Measurements from ENCODE around the gene DAAM2.

Gene DAAM2

DNA sequence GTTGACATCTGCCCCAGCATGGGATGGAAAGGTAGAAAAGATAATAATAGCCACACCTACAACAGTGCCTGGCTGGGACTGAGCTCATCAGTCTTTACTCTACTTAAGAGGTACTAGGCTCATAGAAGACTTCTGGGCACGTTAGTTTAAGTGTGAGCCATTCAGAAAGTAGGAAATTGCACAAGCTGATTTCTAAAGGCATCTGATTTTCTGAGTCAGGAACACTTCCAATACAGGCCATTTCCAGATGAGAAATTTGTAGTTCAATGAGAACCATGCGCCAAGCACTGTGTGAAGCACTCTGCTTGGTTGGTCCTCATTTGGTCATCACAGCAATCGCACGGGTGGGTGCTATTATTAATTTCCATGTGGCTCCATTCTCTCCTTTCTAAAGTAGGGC is 99.8 kb downstream of the DAAM2 start:
- no peak for DNase-seq

DNA sequence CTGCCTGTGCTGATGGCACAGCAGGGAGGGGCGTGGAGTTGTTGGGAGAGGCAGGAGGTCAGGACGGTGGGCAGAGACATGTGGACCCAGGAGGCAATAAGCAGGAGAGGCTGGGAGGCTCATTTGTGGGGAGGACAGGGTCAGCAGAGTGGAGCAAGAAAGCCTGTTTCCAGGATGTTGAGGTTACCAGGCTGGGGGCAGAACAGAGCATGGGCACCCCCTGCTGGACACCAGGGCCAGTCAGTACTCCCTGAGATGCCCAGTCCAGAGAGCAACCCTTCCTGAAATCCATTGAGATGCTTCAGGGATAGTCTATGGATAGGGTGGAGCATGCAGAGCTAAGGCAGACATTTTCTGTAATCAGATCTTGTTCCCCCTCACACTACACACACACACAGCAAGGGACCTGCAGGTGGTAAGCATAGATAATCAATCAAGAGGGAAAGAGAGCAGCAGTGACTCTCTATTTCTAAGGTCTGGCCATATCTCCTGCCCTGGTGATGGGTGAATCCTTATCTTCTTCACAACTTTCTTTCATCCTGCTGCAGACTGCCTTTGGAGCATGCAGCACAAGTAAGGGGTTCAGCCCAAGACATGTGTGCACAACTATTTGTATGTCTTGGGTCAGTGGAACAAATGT is 100.4 kb downstream of the DAAM2 start:
- DNase-seq, result no peak

DNA sequence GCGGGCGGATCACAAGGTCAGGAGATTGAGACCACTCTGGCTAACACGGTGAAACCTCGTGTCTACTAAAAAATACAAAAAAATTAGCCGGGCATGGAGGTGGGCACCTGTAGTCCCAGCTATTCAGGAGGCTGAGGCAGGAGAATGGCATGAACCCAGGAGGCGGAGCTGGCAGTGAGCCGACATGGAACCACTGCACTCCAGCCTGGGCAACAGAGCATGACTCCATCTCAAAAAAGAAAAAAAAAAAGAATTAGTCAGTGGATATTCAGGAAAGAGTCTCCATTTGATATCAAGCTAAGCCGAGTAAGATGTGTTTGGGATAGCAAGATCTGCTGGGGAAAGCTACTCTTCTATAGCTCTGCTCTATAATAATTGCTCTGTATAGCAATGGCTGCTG is 101.1 kb downstream of the DAAM2 start:
- no peak for DNase-seq

DNA sequence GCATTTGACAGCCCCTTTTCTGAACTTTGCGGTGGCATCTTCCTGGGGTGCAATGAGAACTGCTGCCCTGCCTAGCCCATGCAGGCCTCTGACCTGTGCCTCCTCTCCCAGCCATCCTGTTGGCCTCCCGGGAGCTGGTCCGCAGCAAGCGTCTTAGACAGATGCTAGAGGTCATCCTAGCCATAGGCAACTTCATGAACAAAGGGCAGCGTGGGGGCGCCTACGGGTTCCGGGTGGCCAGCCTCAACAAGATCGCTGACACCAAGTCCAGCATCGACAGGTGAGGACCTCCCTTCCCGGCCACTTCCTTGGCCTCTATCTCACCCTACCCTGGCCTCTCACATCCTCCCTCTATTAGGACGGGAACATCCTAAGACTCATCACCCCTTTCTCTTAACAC is 104.5 kb downstream of the DAAM2 start:
- DNase-seq, result no peak

DNA sequence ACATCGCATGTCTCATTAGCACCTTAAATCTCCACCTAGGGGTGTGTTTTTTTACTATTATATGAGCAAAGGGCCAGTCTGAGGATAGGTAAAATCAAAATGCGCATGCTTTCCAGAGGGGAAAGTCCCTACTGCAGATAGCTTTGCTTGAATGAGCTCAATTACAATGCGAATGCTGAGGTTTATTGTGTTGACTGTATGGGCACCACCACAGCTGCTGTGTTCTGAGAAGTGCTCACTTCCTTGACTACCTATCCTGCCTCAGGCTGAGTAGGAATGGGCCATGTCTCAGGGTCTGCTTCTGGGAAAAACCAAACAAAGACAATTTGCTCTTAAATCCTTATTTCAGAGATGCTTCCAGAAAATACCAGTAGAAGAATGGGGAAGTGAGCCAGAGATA is 105.5 kb downstream of the DAAM2 start:
- DNase-seq, result no peak

DNA sequence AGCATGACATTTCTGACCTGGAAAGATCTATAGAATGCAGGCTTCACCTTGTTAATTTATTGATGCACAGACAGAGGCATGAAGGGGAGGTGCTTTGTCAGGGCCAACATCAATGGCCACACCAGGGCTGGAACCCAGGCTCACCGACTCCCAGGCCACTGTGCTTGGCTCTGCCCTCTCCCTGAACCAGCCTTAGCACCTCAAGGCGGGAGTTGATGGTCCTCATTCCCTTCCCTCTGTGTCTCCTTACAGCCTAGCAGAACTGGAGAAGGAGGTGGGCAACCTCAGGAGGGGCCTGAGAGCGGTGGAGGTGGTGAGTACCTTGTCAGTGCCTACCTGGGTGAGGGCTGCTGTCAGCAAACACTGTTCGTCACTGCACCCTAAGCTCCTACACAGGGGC is 106.4 kb downstream of the DAAM2 start:
- no peak for DNase-seq

DNA sequence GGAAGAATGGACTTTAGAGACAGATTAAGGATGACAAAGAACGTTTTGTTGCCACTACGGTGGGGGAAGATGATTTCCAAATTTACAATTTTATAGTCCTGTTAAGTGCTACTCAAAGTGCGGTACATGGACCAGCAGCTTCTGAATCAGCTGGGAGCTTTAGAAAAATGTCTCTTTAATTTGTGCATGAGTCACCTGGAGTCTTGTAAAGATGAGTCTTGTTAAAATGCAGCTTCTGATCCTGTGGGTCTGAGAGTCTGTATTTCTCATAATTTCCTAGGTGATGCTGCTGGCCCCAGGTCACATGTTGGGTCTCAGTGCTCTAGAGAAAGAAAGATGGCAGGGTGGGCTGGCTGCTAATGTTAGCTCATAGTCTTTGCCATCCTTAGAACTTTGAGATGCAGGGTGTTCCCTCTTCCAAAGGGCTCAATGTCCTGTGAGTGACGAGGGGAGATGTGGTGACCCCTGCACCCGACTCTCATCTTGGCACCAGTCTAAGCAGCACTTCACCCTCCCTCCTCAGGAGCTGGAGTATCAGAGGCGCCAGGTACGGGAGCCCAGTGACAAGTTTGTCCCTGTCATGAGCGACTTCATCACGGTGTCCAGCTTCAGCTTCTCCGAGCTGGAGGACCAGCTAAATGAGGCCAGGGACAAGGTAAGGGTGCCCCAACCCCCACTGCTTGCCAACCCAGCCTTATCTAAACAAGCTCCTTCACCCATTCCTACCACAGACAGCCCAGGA is 107.5 kb downstream of the DAAM2 start:
- DNase-seq, result no peak

DNA sequence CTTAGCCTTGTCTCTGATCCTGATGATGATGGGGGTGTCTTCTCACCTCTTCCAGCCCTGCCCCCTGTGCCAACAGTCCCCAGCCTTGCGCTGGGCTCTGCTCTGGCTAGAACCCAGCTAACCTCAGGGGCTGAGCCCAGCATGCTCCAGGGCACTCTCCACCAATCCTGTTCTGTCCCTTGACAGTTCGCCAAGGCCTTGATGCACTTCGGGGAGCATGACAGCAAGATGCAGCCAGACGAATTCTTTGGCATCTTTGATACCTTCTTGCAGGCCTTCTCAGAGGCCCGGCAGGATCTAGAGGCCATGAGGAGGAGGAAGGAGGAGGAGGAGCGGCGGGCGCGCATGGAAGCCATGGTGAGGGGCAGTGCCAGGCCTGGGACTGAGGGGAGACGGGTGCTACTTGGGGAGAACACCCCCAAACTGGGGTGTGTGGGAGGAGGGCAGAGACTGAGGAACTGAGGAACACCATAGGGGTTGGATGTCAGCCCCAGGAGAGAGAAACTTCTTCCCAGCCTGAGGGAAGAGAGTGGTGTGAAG is 109.0 kb downstream of the DAAM2 start:
- no peak for DNase-seq

DNA sequence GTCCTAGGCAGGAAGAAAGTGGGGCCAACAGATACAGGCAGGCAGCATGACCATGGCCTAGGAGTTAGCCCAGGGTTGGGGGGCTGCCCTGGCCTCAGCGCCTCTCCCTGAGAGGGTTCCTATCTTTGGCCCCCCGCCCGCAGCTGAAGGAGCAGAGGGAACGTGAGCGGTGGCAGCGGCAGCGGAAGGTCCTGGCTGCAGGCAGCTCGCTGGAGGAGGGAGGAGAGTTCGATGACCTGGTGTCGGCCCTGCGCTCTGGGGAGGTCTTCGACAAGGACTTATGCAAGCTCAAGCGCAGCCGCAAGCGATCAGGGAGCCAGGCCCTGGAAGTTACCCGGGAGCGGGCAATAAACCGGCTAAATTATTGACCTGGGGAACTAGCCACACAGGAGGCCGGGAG is 109.5 kb downstream of the DAAM2 start:
- DNase-seq, result no peak

DNA sequence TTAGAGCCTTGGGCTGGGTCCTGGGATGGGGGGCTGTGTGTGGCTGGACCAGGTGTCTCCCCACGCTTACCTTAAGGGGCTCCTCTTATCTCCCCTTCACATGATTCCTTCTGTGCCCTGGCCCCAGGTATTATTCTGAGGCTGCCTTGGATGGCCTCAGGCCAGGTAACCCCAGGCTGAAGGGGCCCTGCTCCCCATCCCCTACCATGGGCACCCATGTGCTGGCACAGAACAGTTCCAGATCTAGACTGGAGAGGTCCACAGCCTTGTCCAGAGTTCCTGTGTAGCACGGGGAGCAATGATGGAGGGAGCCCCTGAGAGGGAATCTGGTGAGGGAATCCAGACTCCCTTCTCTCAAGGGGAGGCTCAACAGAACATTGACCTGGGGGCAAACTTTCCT is 110.0 kb downstream of the DAAM2 start:
- no peak for DNase-seq

DNA sequence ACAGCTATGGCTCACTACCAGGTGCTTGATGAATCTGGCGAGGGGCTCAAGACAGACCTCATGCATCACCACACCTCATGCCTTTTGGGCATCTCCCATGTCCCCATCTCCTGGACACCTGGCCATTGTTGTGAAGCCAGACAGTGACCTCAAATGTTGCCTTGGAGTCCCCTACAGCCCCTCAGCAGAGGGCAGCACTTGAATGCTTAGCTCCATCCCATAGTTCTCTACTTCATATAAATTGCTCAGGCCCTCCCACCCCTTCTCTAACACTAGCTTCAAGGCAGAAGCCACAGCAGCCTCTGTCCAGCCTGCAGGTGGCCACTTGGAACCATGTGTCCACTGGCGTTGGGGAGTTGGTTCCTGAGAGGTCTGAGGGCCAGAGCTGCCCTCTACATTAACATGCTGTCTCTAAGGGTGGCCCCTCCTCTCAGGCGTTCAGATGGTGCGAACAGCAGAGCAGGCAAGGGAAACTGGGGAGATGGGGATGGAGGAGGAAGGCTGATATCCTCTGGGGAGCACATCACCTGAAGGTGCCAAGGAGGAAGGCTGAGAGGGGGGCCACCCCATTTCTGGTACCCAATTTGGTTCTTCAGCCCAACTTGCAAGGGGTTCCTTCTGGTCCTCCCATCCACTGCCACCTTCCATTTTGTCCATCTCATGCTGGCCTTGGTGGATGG is 110.8 kb downstream of the DAAM2 start:
- DNase-seq, result no peak

DNA sequence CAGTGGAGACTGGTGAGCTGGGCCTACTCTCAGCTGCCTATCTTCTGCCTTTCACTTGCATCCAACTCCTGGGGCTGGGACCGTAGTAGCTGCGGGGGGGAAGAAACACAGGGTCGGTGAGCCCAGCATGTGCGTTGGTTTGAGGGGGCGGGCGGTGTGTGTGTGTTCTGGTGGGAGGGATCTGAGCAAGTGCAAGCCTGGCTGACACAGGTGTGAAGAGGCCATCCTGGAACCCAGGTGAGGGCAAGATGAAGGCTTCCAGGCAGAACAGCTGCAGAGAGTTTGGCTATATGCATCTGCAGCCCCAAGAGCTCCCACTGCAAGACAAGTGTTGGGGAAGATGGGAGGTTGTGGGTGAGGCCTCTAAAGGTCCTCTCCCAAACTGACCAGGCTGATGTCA is 111.5 kb downstream of the DAAM2 start:
- no peak for DNase-seq

DNA sequence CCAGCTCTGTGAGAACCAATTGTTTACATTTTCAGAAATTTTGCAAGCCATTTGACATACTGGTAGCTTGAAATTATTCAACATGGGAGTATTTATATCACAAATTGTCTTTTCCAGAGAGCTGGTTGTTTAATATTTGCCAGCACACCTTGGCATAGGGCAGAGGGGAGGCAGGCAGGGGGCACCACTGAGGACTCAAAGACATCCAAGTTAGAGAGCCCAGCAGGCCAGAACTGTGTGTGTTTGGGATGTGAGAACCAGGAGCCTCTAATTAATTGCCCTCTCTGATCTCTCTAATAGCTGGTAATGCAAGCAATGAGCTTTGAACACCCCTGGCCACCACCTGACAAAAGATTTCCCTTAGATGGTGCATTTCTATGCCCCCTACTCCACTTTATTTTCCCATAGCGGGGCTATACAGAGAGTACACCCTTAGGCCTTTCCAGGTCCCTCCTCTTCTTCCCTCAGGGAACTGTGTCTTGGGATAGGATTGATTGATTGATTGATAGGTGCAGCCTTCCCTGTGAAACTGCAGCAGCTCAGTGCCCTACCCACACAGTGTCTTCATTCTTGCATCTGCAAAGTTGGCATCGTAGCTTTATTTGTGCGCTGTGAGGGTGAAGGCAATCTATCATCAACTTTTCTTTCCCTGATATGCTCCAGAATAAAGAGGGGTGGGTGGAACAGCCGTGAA is 112.9 kb downstream of the DAAM2 start:
- DNase-seq, result no peak

DNA sequence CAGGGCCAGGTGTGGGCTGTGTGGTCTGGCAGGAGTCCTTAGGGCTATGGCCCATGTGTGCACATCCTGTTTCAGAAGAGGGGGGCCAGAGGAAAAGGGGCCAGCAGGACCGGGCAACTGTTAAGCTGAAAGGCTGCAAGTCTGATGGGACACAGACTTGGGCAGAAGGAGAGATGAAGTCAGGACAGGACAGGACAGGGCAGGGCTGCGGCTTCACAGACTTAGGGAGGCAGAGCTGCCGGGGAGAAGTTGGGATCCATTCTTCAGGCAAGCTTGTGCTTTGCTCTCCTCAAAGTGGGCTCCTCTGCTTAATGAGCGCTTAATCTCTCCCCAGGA is 113.4 kb downstream of the DAAM2 start:
- DNase-seq, result no peak

DNA sequence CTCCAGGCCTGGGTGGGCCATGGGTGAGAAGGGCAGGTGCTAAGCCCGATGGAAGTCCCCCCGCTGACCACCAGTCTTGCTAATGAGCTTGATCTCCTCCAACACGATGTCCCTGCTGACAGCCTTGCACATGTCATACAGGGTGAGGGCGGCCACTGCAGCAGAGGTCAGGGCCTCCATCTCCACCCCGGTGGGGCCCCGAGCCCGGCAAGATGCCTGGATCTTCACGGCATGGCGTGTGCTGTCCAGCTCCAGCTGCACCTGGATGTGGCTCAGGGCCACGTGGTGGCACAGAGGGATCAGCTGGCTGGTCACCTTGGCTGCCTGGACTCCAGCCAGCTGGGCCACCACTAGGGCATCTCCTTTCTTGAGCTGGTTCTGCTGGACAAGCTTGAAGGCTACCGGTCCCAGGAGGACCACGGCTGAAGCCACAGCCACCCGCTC is 114.2 kb downstream of the DAAM2 start:
- DNase-seq, result no peak

DNA sequence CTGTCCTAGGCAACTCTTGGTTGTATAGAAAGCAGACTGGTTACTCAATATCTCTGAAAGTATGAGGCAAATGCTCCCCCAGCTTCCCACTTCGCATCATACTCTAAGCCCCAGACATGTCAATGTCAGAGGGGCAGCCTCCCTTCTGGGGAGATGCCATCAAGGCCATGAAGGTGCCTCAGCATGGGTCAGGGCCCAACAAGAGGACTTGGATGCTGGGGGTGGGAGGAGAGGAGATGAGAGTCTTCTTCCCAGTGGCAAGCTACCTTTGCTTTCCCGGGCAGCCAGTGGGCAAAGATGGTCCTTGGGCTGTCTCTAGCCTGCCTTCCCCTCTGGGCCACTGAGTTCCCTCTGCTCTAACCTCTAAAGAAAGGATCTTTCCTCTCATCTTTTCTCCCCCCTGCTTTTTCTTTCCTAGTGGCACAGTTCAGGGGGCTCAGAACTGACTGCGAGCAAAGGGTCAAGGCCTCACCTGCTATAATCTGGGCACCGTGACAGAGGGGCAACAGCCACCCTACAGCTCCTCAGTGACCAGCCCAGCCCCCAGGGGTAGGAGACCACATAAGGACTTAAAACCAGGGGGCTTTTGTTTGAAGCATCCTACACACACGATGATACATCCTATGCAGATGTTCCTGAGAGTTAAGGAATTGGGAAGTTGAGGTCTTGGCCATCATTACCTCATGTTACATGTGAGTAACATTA is 115.8 kb downstream of the DAAM2 start:
- no peak for DNase-seq

DNA sequence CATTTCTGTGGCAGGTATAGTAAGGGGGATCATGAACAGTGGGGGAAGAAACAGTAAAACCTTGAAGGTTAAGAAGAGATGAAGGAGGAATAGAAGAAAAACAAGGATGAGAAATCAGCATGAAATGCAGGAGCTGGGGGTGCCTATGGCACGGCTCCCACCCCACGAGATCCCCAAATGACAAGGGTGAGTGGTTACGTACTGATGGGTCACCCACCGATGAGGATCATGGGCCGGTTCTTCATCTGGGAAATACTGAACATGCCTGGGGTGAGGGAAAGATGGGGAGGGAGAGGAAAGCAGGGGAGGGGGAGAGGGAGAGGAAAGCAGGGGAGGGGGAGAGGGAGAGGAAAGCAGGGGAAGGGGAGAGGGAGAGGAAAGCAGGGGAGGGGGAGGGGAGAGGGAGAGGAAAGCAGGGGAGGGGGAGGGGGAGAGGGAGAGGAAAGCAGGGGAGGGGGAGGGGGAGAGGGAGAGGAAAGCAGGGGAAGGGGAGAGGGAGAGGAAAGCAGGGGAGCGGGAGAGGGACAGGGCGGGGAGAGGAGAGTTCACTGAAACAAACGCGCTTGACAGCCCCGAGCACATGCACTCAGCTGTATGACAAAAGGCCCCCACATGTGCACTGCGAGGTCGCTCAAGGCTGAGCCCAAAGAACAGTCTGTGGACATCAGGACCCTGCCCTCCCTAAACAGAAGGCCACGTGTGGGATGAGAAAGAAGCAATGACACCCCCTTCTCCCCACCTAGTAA is 116.8 kb downstream of the DAAM2 start:
- no peak for DNase-seq

DNA sequence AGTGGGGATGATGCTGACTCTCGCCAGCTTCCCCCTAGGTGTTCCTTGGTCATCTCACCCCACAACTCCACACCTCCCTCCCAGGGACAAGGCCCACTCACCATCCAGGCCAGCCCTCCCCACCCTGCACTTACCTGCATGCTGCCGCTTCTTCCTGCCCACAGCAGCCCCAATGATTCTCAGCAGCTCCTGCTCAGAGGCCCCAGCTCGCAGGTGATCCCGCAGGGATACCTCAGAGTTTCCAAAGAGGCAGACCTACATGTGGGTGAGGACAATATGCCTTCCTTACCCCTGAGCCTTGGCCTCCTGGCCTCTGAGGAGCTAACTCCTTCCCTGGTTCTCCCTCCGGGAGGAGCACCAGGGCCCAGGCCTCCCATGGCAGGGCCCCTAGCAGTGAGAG is 117.5 kb downstream of the DAAM2 start:
- no peak for DNase-seq

DNA sequence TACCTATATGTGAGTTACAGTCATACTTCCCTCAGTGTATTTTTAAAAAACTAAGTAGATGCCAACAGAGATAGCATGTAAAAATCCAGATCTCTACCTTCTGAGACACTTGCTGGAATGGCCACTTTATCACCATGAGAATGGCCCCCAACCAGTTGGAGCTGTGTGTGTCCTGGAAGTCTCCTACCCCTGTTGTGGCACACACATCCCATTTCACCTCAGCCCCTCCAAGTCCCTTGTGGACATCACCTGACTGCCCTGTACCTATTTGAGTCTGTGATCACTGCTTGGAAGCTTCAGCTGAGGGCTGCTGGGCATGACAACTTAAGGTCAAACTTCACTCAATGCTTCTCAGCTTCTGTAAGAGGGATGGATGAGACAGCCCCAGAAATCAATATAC is 118.0 kb downstream of the DAAM2 start:
- DNase-seq, result no peak

DNA sequence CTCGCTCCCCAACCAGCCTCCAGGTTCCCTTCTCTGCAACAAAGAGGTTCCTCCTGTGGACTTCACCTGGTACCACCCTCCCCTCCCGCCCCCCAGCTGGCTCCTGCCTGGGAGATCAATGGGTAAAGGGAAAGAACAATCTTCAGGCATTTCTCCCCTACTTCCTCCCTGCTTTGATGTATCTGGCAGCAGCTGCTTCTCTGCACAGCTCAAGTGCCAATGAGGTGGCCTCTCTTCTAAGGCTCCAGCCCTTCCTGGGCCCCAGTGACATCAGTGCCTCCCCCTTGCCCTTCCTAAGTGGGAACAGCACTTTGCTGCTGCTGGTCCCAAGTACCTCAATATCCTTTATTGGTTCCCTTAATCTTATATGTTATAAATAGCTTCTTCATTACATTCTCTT is 118.6 kb downstream of the DAAM2 start:
- no peak for DNase-seq

DNA sequence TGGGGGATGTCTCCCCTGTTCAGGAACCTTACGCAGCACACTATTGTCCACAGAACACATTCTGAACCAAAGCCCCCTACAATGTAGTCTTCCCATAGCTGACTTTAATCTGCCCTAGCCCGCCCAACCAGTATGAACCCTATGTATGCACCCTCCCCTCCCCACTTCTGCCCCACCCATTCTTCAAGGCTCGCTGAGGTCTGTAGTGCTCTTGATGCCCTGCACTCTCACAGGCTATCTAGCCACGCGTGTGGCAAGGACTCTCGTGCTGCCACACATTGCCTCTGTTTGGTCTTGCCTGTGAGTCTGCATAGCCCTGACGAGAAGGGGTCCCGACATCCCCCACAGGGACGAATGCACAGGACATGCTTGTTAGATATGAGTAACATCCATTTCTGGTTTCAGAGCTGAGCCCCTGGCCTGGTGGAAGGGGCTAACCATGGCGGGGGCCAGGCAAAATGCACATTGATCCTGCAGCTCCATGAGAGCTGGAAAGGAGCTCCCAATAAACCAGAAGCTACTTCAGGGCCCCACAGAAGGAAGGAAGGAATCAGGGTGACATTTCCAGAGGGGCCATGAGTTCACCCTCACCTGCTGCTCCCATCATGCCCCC is 119.4 kb downstream of the DAAM2 start:
- no peak for DNase-seq

DNA sequence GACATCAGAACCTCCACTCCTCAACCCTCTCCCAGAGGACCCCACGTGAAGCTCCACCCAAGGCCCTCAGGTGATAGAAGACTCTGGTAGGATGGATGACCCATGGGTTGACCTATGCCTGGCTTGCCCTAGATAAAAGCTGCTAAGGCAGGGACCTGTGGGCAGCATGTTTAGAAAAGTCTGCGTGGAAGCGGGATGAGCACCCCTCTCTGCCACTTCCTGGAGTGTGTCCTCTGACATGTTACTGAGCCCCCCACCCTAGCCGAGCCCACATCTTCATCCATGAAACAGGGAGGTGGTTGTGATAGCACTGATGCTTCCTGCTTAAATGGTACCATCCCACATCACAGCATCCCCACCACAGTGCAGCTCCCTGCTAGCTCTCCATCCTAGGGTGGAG is 120.3 kb downstream of the DAAM2 start:
- no peak for DNase-seq

Data from activated T-cell treated with anti-CD3 and anti-CD28 coated beads for 4 hours (primary cell).